Panc1 (cell line): Measurements from ENCODE around the gene DAPK1. TPM values are rescaled to one million over a fixed set of nuclear protein-coding genes. Genes with fewer than 3 reads are reported as not detected.

Source experiments
- ATAC-seq: fragments of 200-7000 bp; cut with Tn5 transposase; 2 replicates; pipeline ENCODE4 v1.9.1; 2020; ENCODE audit warnings: mild to moderate bottlenecking, moderate library complexity
- BruUV-seq: library from RNA; stranded (reverse); fragments of 400-500 nt; replicated peaks from 2 replicates; lab custom pipeline; 2021; lab: Mats Ljungman, UMichigan
- CTCF ChIA-PET: fragments of 300-600 bp; sonication (Branson Sonifier 250); formaldehyde crosslinking; loops from one replicate; lab custom pipeline; 2022; ENCODE audit warnings: antibody characterized with exemption; lab: Charles Lee
- POLR2A ChIA-PET: fragments of 300-600 bp; sonication (Branson Sonifier 250); formaldehyde crosslinking; loops from one replicate; lab custom pipeline; 2022; ENCODE audit warnings: antibody characterized with exemption; lab: Charles Lee
- DNase-seq: peaks from one replicate; pipeline ENCODE4 v3.0.0-alpha.2; 2010; ENCODE audit warnings: low read depth, low spot score
- H3K27ac ChIP-seq: 2 replicates; pipeline ENCODE4 v1.5.1; 2011; ENCODE audit warnings: mild to moderate bottlenecking, low read length, inconsistent platforms
- H3K27me3 ChIP-seq: fragments of 200-500 bp; sonication (Bioruptor generic); 2 replicates; pipeline ENCODE4 v1.6.0; 2014; ENCODE audit warnings: low read length, inconsistent platforms; ENCODE audit not compliant: control insufficient read depth, insufficient read depth
- H3K36me3 ChIP-seq: fragments of 200-500 bp; sonication (Bioruptor generic); 2 replicates; pipeline ENCODE4 v1.5.1; 2014; ENCODE audit warnings: inconsistent platforms, mild to moderate bottlenecking, low read length, moderate library complexity; ENCODE audit not compliant: control insufficient read depth, insufficient read depth
- H3K4me1 ChIP-seq: 2 replicates; pipeline ENCODE4 v1.5.1; 2011; ENCODE audit warnings: inconsistent platforms, mild to moderate bottlenecking, low read length, moderate library complexity; ENCODE audit not compliant: control insufficient read depth, insufficient read depth
- H3K4me3 ChIP-seq, 2 experiments: 2 replicates each; pipeline ENCODE4 v1.5.1; 2011 to 2012; ENCODE audit warnings: low read depth in 2 of 2, low read length in 2 of 2, mild to moderate bottlenecking in 2 of 2, inconsistent platforms in 1 of 2, moderate library complexity in 1 of 2
- H3K9me3 ChIP-seq: fragments of 200-500 bp; sonication (Bioruptor generic); 2 replicates; pipeline ENCODE4 v1.5.1; 2014; ENCODE audit warnings: low read depth, mild to moderate bottlenecking, inconsistent platforms, low read length, moderate library complexity; ENCODE audit not compliant: control insufficient read depth, insufficient read depth
- POLR2AphosphoS5 ChIP-seq: IDR thresholded peaks from 2 replicates; pipeline ENCODE4 v1.6.1; 2012; ENCODE audit warnings: mild to moderate bottlenecking, low read depth, low read length, moderate library complexity
- REST ChIP-seq, 2 experiments: IDR thresholded peaks; 2 replicates each; pipeline ENCODE4 v1.6.1; 2011 to 2012; ENCODE audit warnings: low read depth in 2 of 2, control low read depth in 1 of 2, low read length in 1 of 2, mild to moderate bottlenecking in 1 of 2, moderate library complexity in 1 of 2; ENCODE audit not compliant: insufficient read depth in 1 of 2
- SIN3A ChIP-seq: IDR thresholded peaks from 2 replicates; pipeline ENCODE4 v1.6.1; 2012; ENCODE audit warnings: low read depth, mild to moderate bottlenecking, low read length, moderate library complexity, borderline replicate concordance; ENCODE audit not compliant: insufficient read depth
- TCF7L2 ChIP-seq: IDR thresholded peaks from 2 replicates; pipeline ENCODE4 v1.6.1; 2011; ENCODE audit warnings: mild to moderate bottlenecking, low read depth, low read length, inconsistent platforms
- in situ Hi-C: cut with HindIII; loops from 2 replicates; pipeline ENCODE4 v1.10.0; 2016; ENCODE audit warnings: low sequenced_read_pairs, low pct_unique_long_range_greater_than_20kb
- intact Hi-C: fragments of 100-400 bp; cut with micrococcal nuclease; formaldehyde crosslinking; loops from one replicate; pipeline ENCODE4 v1.10.0; 2022; ENCODE audit not compliant: unreplicated experiment
- total RNA-seq: library from RNA; stranded (reverse); gene quantifications from one replicate; pipeline ENCODE4 v1.2.1, GENCODE V29; 2021; ENCODE audit not compliant: unreplicated experiment
- TF ChIP-seq, protein P1 (sequence below): fragments of 450-650 bp; IDR thresholded peaks from 2 replicates; pipeline ENCODE4 v1.5.1; 2017; ENCODE audit warnings: mild to moderate bottlenecking

Gene DAPK1
- total RNA-seq, 1 experiment from 2014 or later = 0.87 TPM

GRCh38 chr9:87665505-87665904 lies 167.8 kb downstream of the DAPK1 start:
- ATAC-seq = no peak
- BruUV-seq = no TSS peak
- TF ChIP-seq POLR2AphosphoS5 (no peak), SIN3A (no peak), TCF7L2 (no peak), REST (IDR thresholded peaks at IDR 0.05; ENCODE audit: insufficient read depth in 1 of 2, low read depth in 2 of 2, low read length in 1 of 2) (no peak)
- TF ChIP-seq, protein P1, sequence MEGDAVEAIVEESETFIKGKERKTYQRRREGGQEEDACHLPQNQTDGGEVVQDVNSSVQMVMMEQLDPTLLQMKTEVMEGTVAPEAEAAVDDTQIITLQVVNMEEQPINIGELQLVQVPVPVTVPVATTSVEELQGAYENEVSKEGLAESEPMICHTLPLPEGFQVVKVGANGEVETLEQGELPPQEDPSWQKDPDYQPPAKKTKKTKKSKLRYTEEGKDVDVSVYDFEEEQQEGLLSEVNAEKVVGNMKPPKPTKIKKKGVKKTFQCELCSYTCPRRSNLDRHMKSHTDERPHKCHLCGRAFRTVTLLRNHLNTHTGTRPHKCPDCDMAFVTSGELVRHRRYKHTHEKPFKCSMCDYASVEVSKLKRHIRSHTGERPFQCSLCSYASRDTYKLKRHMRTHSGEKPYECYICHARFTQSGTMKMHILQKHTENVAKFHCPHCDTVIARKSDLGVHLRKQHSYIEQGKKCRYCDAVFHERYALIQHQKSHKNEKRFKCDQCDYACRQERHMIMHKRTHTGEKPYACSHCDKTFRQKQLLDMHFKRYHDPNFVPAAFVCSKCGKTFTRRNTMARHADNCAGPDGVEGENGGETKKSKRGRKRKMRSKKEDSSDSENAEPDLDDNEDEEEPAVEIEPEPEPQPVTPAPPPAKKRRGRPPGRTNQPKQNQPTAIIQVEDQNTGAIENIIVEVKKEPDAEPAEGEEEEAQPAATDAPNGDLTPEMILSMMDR = no peak
- Histone ChIP-seq H3K9me3 (no peaks in the 10 kb centered on the region), H3K27ac (no peak overlapping the region), H3K4me3 (no peak overlapping the region), H3K36me3 (no peaks in the 10 kb centered on the region), H3K4me1 (no peaks in the 10 kb centered on the region), H3K27me3 (no peaks in the 10 kb centered on the region)
- ChIA-PET CTCF (no interaction called here), POLR2A (no interaction called here)
- no peak for DNase-seq
- in situ Hi-C loops (no loop called here), intact Hi-C loops (loop anchor here (10.0 kb wide), 1 partner anchor 1231 kb away; no protein-coding TSS in a partner anchor)

DNA sequence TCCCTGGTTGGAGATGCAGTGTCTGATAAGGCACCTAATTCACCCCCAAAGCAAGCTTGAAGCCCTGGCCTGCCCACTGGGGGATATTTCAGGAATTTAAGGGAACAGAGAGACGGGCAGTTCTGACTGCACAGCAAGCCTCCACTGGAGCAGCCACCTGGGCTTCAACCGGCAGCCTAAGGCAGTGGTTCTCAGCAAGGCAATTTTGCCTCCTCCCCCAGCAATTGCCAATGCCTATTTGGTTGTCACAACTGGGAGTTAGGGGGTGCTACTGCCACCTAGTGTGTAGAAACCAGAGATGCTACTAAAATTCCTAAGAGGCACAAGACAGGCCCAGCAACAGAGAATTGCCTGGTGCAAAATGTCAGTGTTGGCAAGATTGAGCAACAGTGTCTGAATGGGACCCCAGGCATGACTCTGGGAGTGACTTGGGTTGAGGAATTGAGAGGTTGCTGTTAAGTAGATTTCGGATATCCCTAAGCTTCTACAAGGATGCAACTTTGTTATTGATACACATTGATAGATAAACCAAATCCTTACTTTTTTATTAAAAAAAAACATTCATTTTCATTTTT lies 169.6 kb downstream of the DAPK1 start:
- POLR2A ChIA-PET = no interaction called here
- Histone ChIP-seq H3K27me3 (no peaks in the 10 kb centered on the region), H3K4me3 (no peak overlapping the region), H3K9me3 (no peaks in the 10 kb centered on the region), H3K27ac (no peak overlapping the region), H3K36me3 (no peaks in the 10 kb centered on the region), H3K4me1 (no peaks in the 10 kb centered on the region)
- TF ChIP-seq, protein P1 = 0 out of 2 replicates have a peak, but pooled peaks have one; percentile 26
- TF ChIP-seq TCF7L2 = no peak
- no TSS peak for BruUV-seq
- ATAC-seq (no peak), DNase-seq (no peak)
- CTCF ChIA-PET = no interaction called here
- in situ Hi-C loops = no loop called here
- intact Hi-C loops = loop anchor here (10.0 kb wide), 1 partner anchor 1232 kb away; no protein-coding TSS in a partner anchor
